AG10803 (cell line): Measurements from ENCODE around the gene CPEB2.

ENCODE experiments used
- DNase-seq: peaks from one replicate; pipeline ENCODE4 v3.0.0; 2010; ENCODE audit warnings: low read depth
- H3K4me3 ChIP-seq: 2 replicates; pipeline ENCODE4 v1.5.1; 2011; ENCODE audit warnings: mild to moderate bottlenecking, low read length, control low read depth
- CTCF ChIP-seq: conservative IDR thresholded peaks from 2 replicates; pipeline ENCODE4 v1.5.1; 2011; ENCODE audit warnings: mild to moderate bottlenecking, low read length, control low read depth, inconsistent platforms

The CPEB2 gene

GRCh38 chr4:15010038-15010585 lies 7.8 kb downstream of the CPEB2 start:
- DNase-seq = no peak
- TF ChIP-seq CTCF = no peak
- no peak overlapping the region for H3K4me3 ChIP-seq

- TF ChIP-seq CTCF = no peak
- DNase-seq = no peak
- H3K4me3 ChIP-seq = no peak overlapping the region
These were observed 8.9 kb downstream of the CPEB2 start for GRCh38 chr4:15011166-15011565.

- no peak for DNase-seq
- no peak overlapping the region for H3K4me3 ChIP-seq
- no peak for TF ChIP-seq CTCF
These were observed 9.9 kb downstream of the CPEB2 start for GRCh38 chr4:15012017-15012788.

GRCh38 chr4:15013585-15013984 lies 11.3 kb downstream of the CPEB2 start:
- no peak for TF ChIP-seq CTCF
- DNase-seq = no peak
- no peak overlapping the region for H3K4me3 ChIP-seq

- no peak for TF ChIP-seq CTCF
- no peak overlapping the region for H3K4me3 ChIP-seq
- no peak for DNase-seq
These were observed 12.9 kb downstream of the CPEB2 start for GRCh38 chr4:15015170-15015569.

GRCh38 chr4:15018361-15018760 lies 16.1 kb downstream of the CPEB2 start:
- DNase-seq = no peak
- TF ChIP-seq CTCF = no peak
- H3K4me3 ChIP-seq = no peak overlapping the region
